HepG2 (cell line): ENCODE results near the gene GNG2. TPM values are rescaled to one million over a fixed set of nuclear protein-coding genes. Genes with fewer than 3 reads are reported as not detected.

Source experiments
- ATAC-seq: fragments of 200-7000 bp; cut with Tn5 transposase; 3 replicates; pipeline ENCODE4 v1.9.1; 2020; ENCODE audit warnings: mild to moderate bottlenecking, moderate library complexity
- BruUV-seq: library from RNA; stranded (reverse); fragments of 400-500 nt; replicated peaks from 2 replicates; lab custom pipeline; 2021; lab: Mats Ljungman, UMichigan
- CTCF ChIA-PET: fragments of 300-600 bp; formaldehyde crosslinking; extraction: SDS; loops from one replicate; lab custom pipeline; 2021; ENCODE audit warnings: low total read pairs, inconsistent platforms, low intra/inter-chr PET ratio; lab: Yijun Ruan, JAX
- POLR2A ChIA-PET: fragments of 350-600 bp; sonication (Branson Sonifier 250); formaldehyde crosslinking; loops from one replicate; lab custom pipeline; 2020; ENCODE audit warnings: antibody characterized with exemption, inconsistent platforms; lab: Yijun Ruan, JAX
- DNase-seq: peaks from one replicate; pipeline ENCODE4 v3.0.0-alpha.2; 2015; ENCODE audit warnings: low spot score
- FAIRE-seq: peaks from 3 replicates; lab custom pipeline; 2011; peaks lifted over from hg19 to GRCh38; lab: Jason Lieb, UNC
- H2AFZ ChIP-seq: one replicate; pipeline ENCODE4 v1.6.1; 2011; ENCODE audit warnings: low read length, inconsistent platforms
- H3K27ac ChIP-seq: fragments of 300-600 bp; 3 replicates; pipeline ENCODE4 v1.8.0; 2011; ENCODE audit warnings: mixed run types, mild to moderate bottlenecking, mixed read lengths, low read length, inconsistent platforms; ENCODE audit not compliant: insufficient read depth; ENCODE audit errors: extremely low read length
- H3K27me3 ChIP-seq, 2 experiments: fragments of 200-600 bp in 1 of 2; 2 replicates in 1 of 2; 3 replicates in 1 of 2; pipeline versions ENCODE4 v1.6.0 to v1.8.0; 2011; ENCODE audit warnings: low read length in 2 of 2, mild to moderate bottlenecking in 2 of 2, moderate library complexity in 2 of 2, inconsistent platforms in 1 of 2; ENCODE audit not compliant: insufficient read depth in 2 of 2, control insufficient read depth in 1 of 2
- H3K36me3 ChIP-seq, 2 experiments: fragments of 200-600 bp in 1 of 2; replicated peaks in 1 of 2; 2 replicates in 1 of 2; 3 replicates in 1 of 2; pipeline versions ENCODE4 v1.5.1 to v1.8.0; 2011; ENCODE audit warnings: low read length in 2 of 2, inconsistent platforms in 1 of 2; ENCODE audit not compliant: insufficient read depth in 2 of 2, control insufficient read depth in 1 of 2
- H3K4me1 ChIP-seq: 2 replicates; pipeline ENCODE4 v1.5.1; 2012; ENCODE audit warnings: low read length, inconsistent platforms; ENCODE audit not compliant: insufficient read depth
- H3K4me2 ChIP-seq: 2 replicates; pipeline ENCODE4 v1.6.0; 2011; ENCODE audit warnings: low read depth, low read length, inconsistent platforms
- H3K4me3 ChIP-seq, 3 experiments: fragments of 200-600 bp in 1 of 3; sonication (generic), shearing (Covaris generic) in 1 of 3; replicated peaks in 1 of 3; 2 replicates each; pipeline ENCODE4 v1.5.1; 2011 to 2016; ENCODE audit warnings: low read length in 3 of 3, inconsistent platforms in 2 of 3, low read depth in 2 of 3, mild to moderate bottlenecking in 2 of 3, control low read depth in 1 of 3, mixed read lengths in 1 of 3; ENCODE audit not compliant: insufficient read depth in 1 of 3
- H3K79me2 ChIP-seq: one replicate; pipeline ENCODE4 v1.6.1; 2011; ENCODE audit warnings: low read length, inconsistent platforms; ENCODE audit not compliant: insufficient read depth
- H3K9ac ChIP-seq: 2 replicates; pipeline ENCODE4 v1.6.0; 2011; ENCODE audit warnings: mild to moderate bottlenecking, low read depth, low read length, inconsistent platforms; ENCODE audit not compliant: insufficient read depth
- H3K9me3 ChIP-seq: 2 replicates; pipeline ENCODE4 v1.5.1; 2012; ENCODE audit warnings: mild to moderate bottlenecking, low read length
- H4K20me1 ChIP-seq: 2 replicates; pipeline ENCODE4 v1.6.0; 2011; ENCODE audit warnings: inconsistent platforms, mild to moderate bottlenecking, low read length, moderate library complexity; ENCODE audit not compliant: insufficient read depth
- HOXA3 ChIP-seq: sonication (generic); formaldehyde crosslinking; IDR thresholded peaks from 2 replicates; pipeline ENCODE4 v1.5.0; 2020; ENCODE audit warnings: missing genetic modification reagents
- NR3C1 ChIP-seq: sonication (generic); formaldehyde crosslinking; IDR thresholded peaks from 2 replicates; pipeline ENCODE4 v1.4.0; 2020; ENCODE audit warnings: missing genetic modification reagents
- SATB2 ChIP-seq: sonication (generic); formaldehyde crosslinking; IDR thresholded peaks from 2 replicates; pipeline ENCODE4 v1.5.0; 2020; ENCODE audit warnings: missing genetic modification reagents
- SNAPC4 ChIP-seq: sonication (generic); formaldehyde crosslinking; IDR thresholded peaks from 2 replicates; pipeline ENCODE4 v1.4.0; 2020; ENCODE audit warnings: mild to moderate bottlenecking, missing genetic modification reagents
- YY1 ChIP-seq: IDR thresholded peaks from 2 replicates; pipeline ENCODE4 v1.6.1; 2011; ENCODE audit warnings: low read length, low read depth, moderate library complexity, mild to moderate bottlenecking; ENCODE audit not compliant: insufficient read depth, insufficient replicate concordance
- ZBTB34 ChIP-seq: sonication (generic); formaldehyde crosslinking; IDR thresholded peaks from 2 replicates; pipeline ENCODE4 v1.8.0; 2022; ENCODE audit warnings: mild to moderate bottlenecking, missing genetic modification reagents
- ZNF44 ChIP-seq: sonication (generic); formaldehyde crosslinking; IDR thresholded peaks from 2 replicates; pipeline ENCODE4 v1.5.1; 2020; ENCODE audit warnings: mild to moderate bottlenecking, missing genetic modification reagents
- ZNF574 ChIP-seq: sonication (generic); formaldehyde crosslinking; IDR thresholded peaks from 2 replicates; pipeline ENCODE4 v1.4.0; 2020; ENCODE audit warnings: missing genetic modification reagents
- WGBS: methylation state at CpG from one replicate; pipeline ENCODE4 v1.1.6; 2017; ENCODE audit warnings: low lambda C conversion rate; 5-methylcytosine and 5-hydroxymethylcytosine counted together
- in situ Hi-C: cut with HindIII; loops from 2 replicates; pipeline ENCODE4 v1.10.0; 2017; ENCODE audit warnings: low pct_unique_long_range_greater_than_20kb; ENCODE audit not compliant: extremely low pct_ligation_motif_present
- intact Hi-C: fragments of 100-400 bp; cut with micrococcal nuclease; formaldehyde crosslinking; loops from one replicate; pipeline ENCODE4 v1.10.0; 2022; ENCODE audit not compliant: unreplicated experiment
- polyA plus RNA-seq, 8 experiments: library from polyadenylated mRNA; depleted of rRNA in 3 of 8; stranded (reverse) in 7 of 8; unstranded in 1 of 8; fragments of >200 nt; fragmentation: Illumina TruSeq in 4 of 8; extraction: Trizol in 4 of 8; gene quantifications; 2 replicates each; pipeline versions ENCODE4 v1.2.1 to v1.2.3, GENCODE V29; 2011 to 2016; ENCODE audit warnings: low read depth in 4 of 8, missing spikeins in 1 of 8, mixed read lengths in 1 of 8; ENCODE audit not compliant: insufficient read depth in 1 of 8
- total RNA-seq, 5 experiments: library from RNA; depleted of rRNA; stranded (reverse); fragments of >200 nt; fragmentation: Illumina TruSeq; extraction: Trizol; gene quantifications; 2 replicates each; pipeline ENCODE4 v1.2.3, GENCODE V29; 2016; ENCODE audit warnings: low read depth in 1 of 5

GNG2 gene
- total and polyA plus RNA-seq, 2 of the 13 experiments (the other 11 are each of a cell fraction or from before 2014, with no cell fraction given), result not detected

- no peak overlapping the region for H3K27ac ChIP-seq
- H3K4me3 ChIP-seq, result no peak overlapping the region
- no peak overlapping the region for H3K9ac ChIP-seq
- ChIA-PET POLR2A (no interaction called here), CTCF (no interaction called here)
- no peaks in the 10 kb centered on the region for H3K36me3 ChIP-seq
- H3K4me2 ChIP-seq, result no peak overlapping the region
- BruUV-seq, result no TSS peak
- no peaks in the 10 kb centered on the region for H3K79me2 ChIP-seq
- FAIRE-seq (no peak), DNase-seq (no peak), ATAC-seq (no peak)
- in situ Hi-C loops, result no loop called here
- no peak overlapping the region for H2AFZ ChIP-seq
- intact Hi-C loops, result no loop called here
- H4K20me1 ChIP-seq, result no peaks in the 10 kb centered on the region
- H3K9me3 ChIP-seq, result no peaks in the 10 kb centered on the region
- no peak for TF ChIP-seq ZBTB34 (CRISPR knock-in tag)
- no peak for TF ChIP-seq SATB2 (CRISPR knock-in tag)
- no peak for TF ChIP-seq ZNF574
- no peak for TF ChIP-seq SNAPC4 (CRISPR knock-in tag)
- TF ChIP-seq NR3C1 (CRISPR knock-in tag), result no peak
- no peak for TF ChIP-seq YY1
- no peak for TF ChIP-seq ZNF44 (CRISPR knock-in tag)
- TF ChIP-seq HOXA3 (CRISPR knock-in tag), result no peak
- peaks cover 0 to 4% of the 10 kb centered on the region in 2 experiments; a peak in 1 of 5 replicates for H3K27me3 ChIP-seq
- WGBS, result 0% methylated on average over 3 of the region's 3 CpGs
- no peaks in the 10 kb centered on the region for H3K4me1 ChIP-seq
These were observed 91.2 kb downstream of the GNG2 start for GRCh38 chr14:51951656-51952055.
